A673 (cell line): ENCODE measurements around the gene PRKAR2B. TPM values are rescaled to one million over a fixed set of nuclear protein-coding genes. Genes with fewer than 3 reads are reported as not detected.

Source experiments
- BruUV-seq: library from RNA; stranded (reverse); fragments of 400-500 nt; replicated peaks from 2 replicates; lab custom pipeline; 2021; lab: Mats Ljungman, UMichigan
- CTCF ChIA-PET: fragments of 300-600 bp; sonication (Branson Sonifier 250); formaldehyde crosslinking; loops from one replicate; lab custom pipeline; 2022; ENCODE audit warnings: antibody characterized with exemption; lab: Charles Lee
- POLR2A ChIA-PET: fragments of 300-600 bp; sonication (Branson Sonifier 250); formaldehyde crosslinking; loops from one replicate; lab custom pipeline; 2022; ENCODE audit warnings: antibody characterized with exemption; ENCODE audit not compliant: low non-redundant PET; lab: Charles Lee
- DNase-seq: peaks from one replicate; pipeline ENCODE4 v3.0.0-alpha.2; 2015; ENCODE audit warnings: low spot score
- H3K27ac ChIP-seq: fragments of 200-600 bp; sonication (generic); 2 replicates; pipeline ENCODE4 v1.5.1; 2016; ENCODE audit warnings: mixed run types, low read depth, mild to moderate bottlenecking, mixed read lengths, antibody characterized with exemption, low read length; ENCODE audit not compliant: poor library complexity, severe bottlenecking
- H3K27me3 ChIP-seq: fragments of 200-600 bp; sonication (generic); replicated peaks from 2 replicates; pipeline ENCODE4 v1.6.1; 2017; ENCODE audit warnings: mixed run types, low read depth, mild to moderate bottlenecking, mixed read lengths, antibody characterized with exemption, low read length; ENCODE audit not compliant: insufficient read depth, poor library complexity
- H3K36me3 ChIP-seq: fragments of 200-600 bp; sonication (generic); 2 replicates; pipeline ENCODE4 v1.6.1; 2016; ENCODE audit warnings: mixed run types, mild to moderate bottlenecking, mixed read lengths, antibody characterized with exemption, low read length; ENCODE audit not compliant: insufficient read depth, poor library complexity, severe bottlenecking
- H3K4me1 ChIP-seq: fragments of 200-600 bp; sonication (generic); 2 replicates; pipeline ENCODE4 v1.6.1; 2017; ENCODE audit warnings: mixed run types, mild to moderate bottlenecking, mixed read lengths, antibody characterized with exemption, low read length; ENCODE audit not compliant: insufficient read depth, poor library complexity, severe bottlenecking
- H3K4me3 ChIP-seq: fragments of 200-600 bp; sonication (generic); 2 replicates; pipeline ENCODE4 v1.5.1; 2016; ENCODE audit warnings: low read depth, mixed run types, mild to moderate bottlenecking, mixed read lengths, low read length; ENCODE audit not compliant: poor library complexity, severe bottlenecking
- H3K9me3 ChIP-seq: fragments of 200-600 bp; sonication (generic); 2 replicates; pipeline ENCODE4 v1.6.1; 2016; ENCODE audit warnings: mixed run types, low read depth, mild to moderate bottlenecking, mixed read lengths, antibody characterized with exemption, low read length; ENCODE audit not compliant: poor library complexity, severe bottlenecking
- EZH2 ChIP-seq: fragments of 200-600 bp; sonication (generic); IDR thresholded peaks from 2 replicates; pipeline ENCODE4 v1.6.1; 2017; ENCODE audit warnings: borderline replicate concordance, low read depth, mild to moderate bottlenecking, mixed read lengths, antibody characterized with exemption, low read length; ENCODE audit not compliant: poor library complexity, severe bottlenecking
- intact Hi-C: fragments of 100-400 bp; cut with micrococcal nuclease; formaldehyde crosslinking; loops from one replicate; pipeline ENCODE4 v1.10.0; 2022; ENCODE audit not compliant: unreplicated experiment
- total RNA-seq: library from RNA; stranded (reverse); gene quantifications from 2 replicates; pipeline ENCODE4 v1.2.3, GENCODE V29; 2021
- TF ChIP-seq, protein P1 (sequence below): fragments of 300-800, 200-600 bp; sonication (generic); conservative IDR thresholded peaks from 2 replicates; pipeline ENCODE4 v1.5.1; 2017; ENCODE audit warnings: low read depth, mild to moderate bottlenecking, antibody characterized with exemption, low read length, moderate library complexity, mixed read lengths

Gene PRKAR2B
- total RNA-seq, 1 experiment from 2014 or later, result 4.8 TPM

DNA sequence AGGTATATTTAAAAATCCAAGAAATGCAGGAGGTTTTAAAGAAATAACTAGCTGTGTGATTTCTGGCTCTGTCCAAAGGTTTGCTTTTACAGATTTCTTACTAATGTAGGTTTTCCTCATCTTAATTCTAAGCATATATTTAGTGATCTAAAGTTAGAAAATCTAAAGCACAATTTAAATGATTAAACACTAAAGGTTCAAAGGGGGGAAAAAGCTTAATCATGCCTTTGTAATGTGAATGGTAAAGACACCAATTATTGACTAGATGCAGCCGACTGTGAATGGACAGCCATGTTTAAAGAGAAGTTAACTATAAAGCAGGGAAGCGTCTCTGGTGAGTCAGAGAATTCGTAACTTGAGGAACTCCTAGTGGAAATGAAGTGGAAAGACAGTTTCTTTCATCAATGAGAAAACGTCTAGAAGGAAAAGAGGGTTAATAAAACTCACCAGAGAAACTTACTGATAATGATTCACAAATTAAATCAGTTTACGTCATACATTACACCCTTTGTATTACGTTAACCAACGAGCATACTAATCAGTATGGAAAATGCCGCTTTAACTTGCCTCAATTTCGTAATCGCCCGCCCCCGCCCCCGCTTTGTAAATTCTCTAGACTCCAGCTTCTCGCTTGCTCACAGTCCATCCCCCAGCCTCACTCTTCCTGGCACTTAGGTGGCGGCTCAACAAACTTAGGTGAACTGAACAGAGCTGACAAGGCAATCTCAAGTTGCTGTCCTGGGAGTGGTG is 123.2 kb downstream of the PRKAR2B start:
- Histone ChIP-seq H3K4me3 (peak overlapping the region; percentile 84), H3K4me1 (peaks cover 5% of the 10 kb centered on the region), H3K36me3 (no peaks in the 10 kb centered on the region), H3K27ac (peak overlapping the region; percentile 84), H3K27me3 (no peaks in the 10 kb centered on the region), H3K9me3 (no peaks in the 10 kb centered on the region)
- CTCF ChIA-PET, result interaction anchor here (0.9 to 1.4 kb wide), 2 partner anchors 18 to 707 kb away, joined by 3 to 4 read pairs; no protein-coding TSS in a partner anchor
- intact Hi-C loops, result no loop called here
- POLR2A ChIA-PET, result interaction anchor here (0.6 kb wide), 1 partner anchor 26 kb away, joined by 4 read pairs; no protein-coding TSS in a partner anchor
- TSS peak; percentile 97 for BruUV-seq
- no peak for TF ChIP-seq EZH2
- TF ChIP-seq, protein P1, sequence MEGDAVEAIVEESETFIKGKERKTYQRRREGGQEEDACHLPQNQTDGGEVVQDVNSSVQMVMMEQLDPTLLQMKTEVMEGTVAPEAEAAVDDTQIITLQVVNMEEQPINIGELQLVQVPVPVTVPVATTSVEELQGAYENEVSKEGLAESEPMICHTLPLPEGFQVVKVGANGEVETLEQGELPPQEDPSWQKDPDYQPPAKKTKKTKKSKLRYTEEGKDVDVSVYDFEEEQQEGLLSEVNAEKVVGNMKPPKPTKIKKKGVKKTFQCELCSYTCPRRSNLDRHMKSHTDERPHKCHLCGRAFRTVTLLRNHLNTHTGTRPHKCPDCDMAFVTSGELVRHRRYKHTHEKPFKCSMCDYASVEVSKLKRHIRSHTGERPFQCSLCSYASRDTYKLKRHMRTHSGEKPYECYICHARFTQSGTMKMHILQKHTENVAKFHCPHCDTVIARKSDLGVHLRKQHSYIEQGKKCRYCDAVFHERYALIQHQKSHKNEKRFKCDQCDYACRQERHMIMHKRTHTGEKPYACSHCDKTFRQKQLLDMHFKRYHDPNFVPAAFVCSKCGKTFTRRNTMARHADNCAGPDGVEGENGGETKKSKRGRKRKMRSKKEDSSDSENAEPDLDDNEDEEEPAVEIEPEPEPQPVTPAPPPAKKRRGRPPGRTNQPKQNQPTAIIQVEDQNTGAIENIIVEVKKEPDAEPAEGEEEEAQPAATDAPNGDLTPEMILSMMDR, result peak; percentile 57; the same call in 1 of the 2 replicates
- peak; percentile 81 for DNase-seq

DNA sequence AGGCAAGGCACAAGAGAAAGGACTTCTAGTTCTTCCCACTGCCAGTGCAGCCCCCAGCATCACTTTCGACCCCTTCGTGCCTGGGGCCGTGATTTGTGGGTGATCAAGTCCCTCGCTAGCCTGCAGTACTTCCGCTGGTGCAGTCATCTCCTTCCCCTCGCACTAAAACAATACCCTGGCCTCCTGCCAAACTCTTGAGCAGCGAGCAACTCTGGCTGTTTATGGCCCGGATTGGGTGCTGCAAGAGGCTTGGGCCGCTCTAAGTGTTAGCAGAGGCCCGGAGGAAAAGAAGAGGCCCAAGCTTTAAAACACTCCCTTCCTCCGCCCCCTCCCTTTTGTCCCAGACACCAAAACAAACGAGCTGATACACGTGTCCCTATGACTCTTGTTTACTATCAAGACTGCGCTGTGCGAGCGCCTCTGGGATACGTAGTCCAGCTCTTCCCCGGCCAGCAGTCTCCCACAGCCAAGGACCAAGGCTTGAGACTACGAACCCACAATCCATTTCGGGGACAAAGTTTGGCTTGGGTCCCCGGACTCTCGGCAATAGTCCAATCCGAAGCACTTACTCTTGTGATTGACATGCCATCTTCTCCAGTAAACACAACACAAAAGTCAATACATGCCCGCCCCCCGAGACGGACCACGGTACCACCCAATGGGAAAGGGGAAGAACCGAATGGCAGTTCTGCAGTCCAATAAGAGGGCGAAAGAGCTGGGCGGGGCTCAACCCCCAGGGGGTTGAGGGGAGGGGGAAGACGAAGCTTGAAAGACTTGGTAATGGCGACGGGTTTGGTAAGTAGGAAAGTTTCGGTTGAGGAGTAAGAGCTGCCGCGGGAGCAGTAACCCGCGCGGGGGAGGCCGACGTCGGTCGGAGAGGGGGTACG is 124.0 kb downstream of the PRKAR2B start, which contains the start of gene HBP1:
TSS of gene HBP1 (plus strand) at position 771 of the 887 bp plus-strand sequence. CDS start 10,891 bp downstream, outside the sequence.
- Histone ChIP-seq H3K9me3 (no peaks in the 10 kb centered on the region), H3K4me1 (peaks cover 5% of the 10 kb centered on the region), H3K36me3 (no peaks in the 10 kb centered on the region), H3K4me3 (peak within 1 kb of the TSS; percentile 84), H3K27ac (peak within 1 kb of the TSS; percentile 87), H3K27me3 (no peaks in the 10 kb centered on the region)
- POLR2A ChIA-PET, result interaction anchor here (0.6 kb wide), 2 partner anchors 25 to 100 kb away, joined by 4 read pairs; no protein-coding TSS in a partner anchor
- TF ChIP-seq EZH2, result no peak
- TF ChIP-seq, protein P1, result no peak
- BruUV-seq, result no TSS peak
- DNase-seq, result peak; percentile 100
- CTCF ChIA-PET, result interaction anchor here (0.9 to 1.4 kb wide), 3 partner anchors 18 to 706 kb away, joined by 3 to 4 read pairs (median 3); partner anchors contain the start of gene CCDC71L
- intact Hi-C loops, result no loop called here
